GM19240 (cell line): Measurements from ENCODE around the gene CEP250.

ENCODE experiments used
- DNase-seq: peaks from one replicate; pipeline ENCODE4 v3.0.0; 2011; ENCODE audit warnings: low spot score; ENCODE audit not compliant: insufficient read length

Gene CEP250

GRCh38 chr20:35560105-35560511, 104.7 kb downstream of the CEP250 start:
- DNase-seq: no peak

- no peak for DNase-seq
Observed at GRCh38 chr20:35560541-35560940, 105.1 kb downstream of the CEP250 start.

DNA sequence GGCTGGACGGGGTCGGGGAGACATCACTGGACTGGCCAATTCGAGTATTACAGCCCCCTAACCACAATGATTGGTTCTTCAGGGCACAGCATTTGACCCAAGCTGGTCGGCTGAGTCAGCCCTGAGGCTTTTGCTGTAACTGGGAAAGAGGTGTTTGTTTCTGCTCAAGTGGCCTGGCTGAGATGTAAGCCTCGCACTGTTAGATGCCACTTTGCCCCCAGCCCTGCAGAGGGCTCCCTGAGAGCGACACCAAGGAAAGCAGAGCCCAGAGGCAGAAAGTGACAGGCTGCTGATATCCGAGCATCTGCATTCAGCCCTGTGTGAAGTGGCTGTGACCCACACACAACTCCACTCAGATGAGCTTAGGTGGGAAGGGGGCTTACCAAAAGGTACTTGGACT, 105.9 kb downstream of the CEP250 start:
- no peak for DNase-seq

DNA sequence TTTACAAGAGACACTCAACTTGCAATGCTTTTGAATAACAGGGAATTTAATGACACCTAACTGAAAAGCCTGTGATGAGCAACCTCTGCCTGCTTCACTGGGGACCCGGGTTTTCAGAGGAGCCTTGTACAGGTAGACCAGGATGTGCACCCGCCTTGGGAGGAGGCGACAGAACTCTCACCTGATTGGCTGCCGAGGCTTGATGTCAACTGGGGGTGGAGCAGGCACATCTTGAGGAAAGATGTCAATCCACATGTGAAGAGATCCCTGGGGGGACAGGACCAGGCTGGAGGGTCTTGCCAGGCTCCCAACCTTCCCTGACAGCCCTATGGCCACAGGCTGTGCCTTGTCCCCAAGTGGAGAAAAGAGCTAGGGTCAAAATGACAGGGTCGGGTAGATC, 106.3 kb downstream of the CEP250 start:
- no peak for DNase-seq

GRCh38 chr20:35562541-35563110, 107.2 kb downstream of the CEP250 start:
- DNase-seq: no peak

GRCh38 chr20:35563834-35564233, 108.4 kb downstream of the CEP250 start:
- DNase-seq: no peak

DNA sequence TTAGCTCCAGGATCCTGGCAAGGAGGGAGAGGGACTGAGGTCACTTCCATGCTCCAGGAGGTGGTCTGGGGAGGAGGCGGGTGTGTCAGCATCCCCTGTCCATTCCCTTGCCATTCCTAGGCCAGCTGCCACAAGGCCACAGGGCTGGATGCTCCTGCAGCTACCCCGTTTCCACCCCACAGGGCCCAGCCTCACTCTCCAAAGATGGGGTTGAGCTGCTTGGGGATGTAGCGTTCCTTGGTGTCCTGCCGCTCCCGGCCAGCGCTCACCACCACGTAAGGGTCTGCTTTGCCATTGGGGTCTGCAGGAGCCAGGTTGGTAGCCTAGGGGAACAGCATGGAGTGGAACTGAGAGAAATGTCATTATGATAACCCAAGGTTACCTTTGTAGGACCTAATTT, 109.5 kb downstream of the CEP250 start:
- no peak for DNase-seq

GRCh38 chr20:35568645-35569044, 113.2 kb downstream of the CEP250 start:
- DNase-seq: no peak
